Measurements from ENCODE around the gene HCRT.

- no peak for TF ChIP-seq CTCF (conservative IDR thresholded peaks at IDR 0.05; ENCODE audit: low read depth, low read length)
- no peak for TF ChIP-seq EZH2 (IDR thresholded peaks at IDR 0.05; ENCODE audit: borderline replicate concordance, low read depth, low read length, poor library complexity, severe bottlenecking)
Measured at GRCh38 chr17:42179335-42179734, 5.9 kb downstream of the HCRT start.
